Endodermal cell (in vitro differentiated cells): Measurements from ENCODE around the gene F5. TPM values are rescaled to one million over a fixed set of nuclear protein-coding genes. Genes with fewer than 3 reads are reported as not detected.
A peak's percentile ranks its signal among the peaks of the same experiment; 100 is the strongest.

Experiments used
- DNase-seq: peaks from one replicate; pipeline ENCODE4 v3.0.0-alpha.2; 2017
- H3K27ac ChIP-seq: 2 replicates; pipeline ENCODE4 v1.5.1; 2013; ENCODE audit warnings: mild to moderate bottlenecking, low read depth, low read length, moderate library complexity
- H3K27me3 ChIP-seq: 2 replicates; pipeline ENCODE4 v1.6.1; 2013; ENCODE audit warnings: mild to moderate bottlenecking, low read length, moderate library complexity; ENCODE audit not compliant: insufficient read depth, control insufficient read depth, poor library complexity, severe bottlenecking
- H3K36me3 ChIP-seq: 2 replicates; pipeline ENCODE4 v1.7.0; 2013; ENCODE audit warnings: mild to moderate bottlenecking, low read length, moderate library complexity; ENCODE audit not compliant: control insufficient read depth, insufficient read depth
- H3K4me1 ChIP-seq: one replicate; pipeline ENCODE4 v1.7.0; 2013; ENCODE audit warnings: low read length; ENCODE audit not compliant: control insufficient read depth, insufficient read depth
- H3K4me3 ChIP-seq: 2 replicates; pipeline ENCODE4 v1.5.1; 2013; ENCODE audit warnings: mild to moderate bottlenecking, low read length, moderate library complexity
- H3K9ac ChIP-seq: 2 replicates; pipeline ENCODE4 v1.6.1; 2013; ENCODE audit warnings: mild to moderate bottlenecking, low read length, moderate library complexity; ENCODE audit not compliant: poor library complexity, severe bottlenecking; ENCODE audit errors: extremely low read depth
- H3K9me3 ChIP-seq: 2 replicates; pipeline ENCODE4 v1.6.1; 2013; ENCODE audit warnings: mild to moderate bottlenecking, low read length, moderate library complexity; ENCODE audit not compliant: control insufficient read depth
- H3K27ac Mint-ChIP-seq: 2 replicates; pipeline ENCODE4 v1.8.0; 2020; ENCODE audit warnings: mixed read lengths
- H3K27me3 Mint-ChIP-seq: 2 replicates; pipeline ENCODE4 v1.8.0; 2021; ENCODE audit warnings: mild to moderate bottlenecking, mixed read lengths; ENCODE audit not compliant: insufficient read depth
- H3K36me3 Mint-ChIP-seq: 2 replicates; pipeline ENCODE4 v1.8.0; 2020; ENCODE audit warnings: low read depth, mixed read lengths
- H3K4me1 Mint-ChIP-seq: 2 replicates; pipeline ENCODE4 v1.8.0; 2020; ENCODE audit warnings: mixed read lengths
- H3K4me3 Mint-ChIP-seq: 2 replicates; pipeline ENCODE4 v1.8.0; 2020; ENCODE audit warnings: mild to moderate bottlenecking, moderate library complexity, mixed read lengths
- H3K9me3 Mint-ChIP-seq: 2 replicates; pipeline ENCODE4 v1.8.0; 2020; ENCODE audit warnings: mild to moderate bottlenecking, mixed read lengths
- CTCF ChIP-seq: fragments of 200-600 bp; sonication (generic); conservative IDR thresholded peaks from 2 replicates; pipeline ENCODE4 v1.5.0; 2021; ENCODE audit warnings: antibody characterized with exemption, mild to moderate bottlenecking
- WGBS, 2 experiments: methylation state at CpG; one replicate each; pipeline versions ENCODE4 v1.1.5 to v1.1.7; 2013; ENCODE audit warnings: missing lambda C conversion rate in 2 of 2, mixed read lengths in 1 of 2; ENCODE audit not compliant: insufficient coverage in 1 of 2, insufficient read length in 1 of 2; 5-methylcytosine and 5-hydroxymethylcytosine counted together
- total RNA-seq, 2 donors: library from RNA; stranded (reverse); fragmentation: NEBNext Ultra II Directional in 1 of 2; extraction: Animal tissue kit (Norgen Biotek cat#: 25700) in 1 of 2; gene quantifications; 2 replicates in 1 of 2; 3 replicates in 1 of 2; pipeline ENCODE4 v1.2.1, GENCODE V29; 2021

Gene F5
- total RNA-seq, 2 donors from 2014 or later: 0.04 to 0.09 TPM

GRCh38 chr1:169479363-169480066 is 106.8 kb downstream of the F5 start:
- Mint-ChIP-seq H3K9me3 (no peaks in the 10 kb centered on the region), H3K36me3 (peaks cover 7% of the 10 kb centered on the region), H3K4me1 (peaks cover 58% of the 10 kb centered on the region), H3K27me3 (no peaks in the 10 kb centered on the region), H3K27ac (peak overlapping the region; percentile 19), H3K4me3 (no peak overlapping the region)
- Histone ChIP-seq H3K27me3 (no peaks in the 10 kb centered on the region), H3K36me3 (peaks cover 6% of the 10 kb centered on the region), H3K4me1 (peaks cover 13% of the 10 kb centered on the region), H3K27ac (no peak overlapping the region), H3K4me3 (peak overlapping the region; percentile 7), H3K9ac (no peak overlapping the region), H3K9me3 (no peaks in the 10 kb centered on the region)
- no peak for DNase-seq
- no peak for TF ChIP-seq CTCF
- 63% methylated on average over 1 of the region's 1 CpG; no CpG with 5 or more reads in 1 of the 2 experiments for WGBS, 2 experiments

- no peak overlapping the region for H3K4me3 ChIP-seq
Measured at GRCh38 chr1:169478094-169478672, 108.1 kb downstream of the F5 start.

GRCh38 chr1:169475806-169476387 is 110.4 kb downstream of the F5 start:
- no peak overlapping the region for H3K4me3 ChIP-seq
- no peaks in the 10 kb centered on the region for H3K9me3 Mint-ChIP-seq
- H3K36me3 Mint-ChIP-seq: peaks cover 7% of the 10 kb centered on the region
- TF ChIP-seq CTCF: no peak
- peaks cover 30% of the 10 kb centered on the region for H3K4me1 Mint-ChIP-seq
- 67 to 88% methylated on average over 1 to 3 of the region's 3 CpGs for WGBS, 2 experiments
- no peak overlapping the region for H3K9ac ChIP-seq
- peak overlapping the region; percentile 37 for H3K27ac Mint-ChIP-seq
- H3K27ac ChIP-seq: no peak overlapping the region
- H3K36me3 ChIP-seq: peaks cover 6% of the 10 kb centered on the region
- H3K9me3 ChIP-seq: no peaks in the 10 kb centered on the region
- no peak overlapping the region for H3K4me3 Mint-ChIP-seq
- H3K4me1 ChIP-seq: peaks cover 11% of the 10 kb centered on the region
- no peak for DNase-seq
- H3K27me3 Mint-ChIP-seq: no peaks in the 10 kb centered on the region
- no peaks in the 10 kb centered on the region for H3K27me3 ChIP-seq

More at GRCh38 chr1:169478094-169478672, 108.1 kb downstream of the F5 start:
- Histone ChIP-seq H3K36me3 (peaks cover 6% of the 10 kb centered on the region), H3K4me1 (peaks cover 11% of the 10 kb centered on the region), H3K27ac (no peak overlapping the region), H3K27me3 (no peaks in the 10 kb centered on the region), H3K9me3 (no peaks in the 10 kb centered on the region), H3K9ac (no peak overlapping the region)
- Mint-ChIP-seq H3K36me3 (peaks cover 7% of the 10 kb centered on the region), H3K4me3 (no peak overlapping the region), H3K27me3 (no peaks in the 10 kb centered on the region), H3K4me1 (peaks cover 45% of the 10 kb centered on the region), H3K27ac (no peak overlapping the region), H3K9me3 (no peaks in the 10 kb centered on the region)
- no peak for TF ChIP-seq CTCF
- WGBS, 2 experiments: 97 to 100% methylated on average over 3 to 5 of the region's 5 CpGs
- DNase-seq: no peak
